ENCODE measurements around the gene DUSP2.
A peak's percentile ranks its signal among the peaks of the same experiment; 100 is the strongest.

DUSP2 gene

GRCh38 chr2:96184188-96184587, 38.9 kb upstream of the DUSP2 start:
- TF ChIP-seq CTCF (IDR thresholded peaks at IDR 0.05; ENCODE audit: low read depth, low read length), result no peak
- DNase-seq (ENCODE audit: extremely low read depth, low read depth), result no peak

GRCh38 chr2:96181529-96181928, 36.3 kb upstream of the DUSP2 start:
- no peak for TF ChIP-seq CTCF (IDR thresholded peaks at IDR 0.05; ENCODE audit: low read depth, low read length)
- no peak for DNase-seq (ENCODE audit: extremely low read depth, low read depth)

DNA sequence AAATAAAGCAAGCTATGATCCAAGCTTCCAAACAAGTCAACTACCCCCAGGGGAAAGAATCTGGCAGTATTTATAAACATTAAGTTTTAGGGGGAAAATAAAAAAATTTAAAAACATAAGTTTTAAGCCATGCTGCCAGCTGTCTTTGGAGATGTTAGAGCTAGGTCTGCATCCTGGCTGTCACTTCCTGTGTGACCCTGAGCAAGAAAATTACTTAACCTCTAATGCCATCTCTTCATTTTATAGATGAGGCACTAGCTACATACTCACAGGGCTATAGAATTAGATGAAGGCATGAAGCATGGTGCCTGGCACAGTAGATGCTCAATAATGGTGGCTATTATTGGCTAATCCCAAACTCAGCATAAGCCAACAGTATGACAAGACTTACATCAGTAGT, 35.3 kb upstream of the DUSP2 start:
- DNase-seq (ENCODE audit: extremely low read depth, low read depth), result no peak
- no peak for TF ChIP-seq CTCF (IDR thresholded peaks at IDR 0.05; ENCODE audit: low read depth, low read length)

- TF ChIP-seq CTCF (IDR thresholded peaks at IDR 0.05; ENCODE audit: low read depth, low read length), result no peak
- DNase-seq (ENCODE audit: extremely low read depth, low read depth), result no peak
Measured at GRCh38 chr2:96180002-96180401, 34.8 kb upstream of the DUSP2 start.

DNA sequence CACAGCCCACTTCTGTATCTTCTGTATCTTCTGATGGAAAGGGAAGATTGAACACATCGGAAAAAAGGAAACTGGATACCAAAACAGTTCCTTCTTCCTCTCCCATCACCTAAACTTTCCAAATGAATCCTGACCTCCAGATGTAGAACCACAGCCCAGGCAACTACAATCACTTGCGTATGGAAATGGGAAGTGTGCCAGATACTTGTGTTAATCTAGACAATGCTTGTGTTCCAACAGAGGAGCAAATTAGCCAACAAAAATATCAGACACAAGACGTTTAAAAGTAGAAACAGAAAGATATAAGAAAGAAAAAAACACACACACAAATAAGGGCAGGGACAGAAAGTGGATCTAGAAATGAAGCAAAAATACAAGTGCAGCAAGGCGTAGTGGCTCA, 31.4 kb upstream of the DUSP2 start:
- TF ChIP-seq CTCF (IDR thresholded peaks at IDR 0.05; ENCODE audit: low read depth, low read length), result no peak
- DNase-seq (ENCODE audit: extremely low read depth, low read depth), result no peak

DNA sequence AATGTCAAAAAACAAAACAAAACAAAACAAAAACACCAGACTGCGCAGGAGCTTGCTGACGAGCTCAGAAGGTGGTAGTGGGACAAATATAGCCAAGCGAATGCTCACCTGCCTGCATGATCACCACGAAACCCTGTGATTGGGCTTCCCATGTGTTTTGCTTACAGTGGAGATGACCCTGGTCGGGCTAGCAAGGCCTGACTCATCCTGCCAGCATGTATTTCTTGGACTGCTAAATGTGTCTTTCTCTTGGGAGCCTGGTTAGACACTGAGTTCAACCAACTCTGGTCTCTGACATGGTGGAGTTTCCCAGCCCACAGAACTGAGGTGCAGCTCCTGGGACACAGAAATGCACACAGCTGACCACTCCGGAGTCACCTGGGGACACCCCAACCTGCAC, 30.7 kb upstream of the DUSP2 start:
- TF ChIP-seq CTCF (IDR thresholded peaks at IDR 0.05; ENCODE audit: low read depth, low read length), result no peak
- no peak for DNase-seq (ENCODE audit: extremely low read depth, low read depth)

DNA sequence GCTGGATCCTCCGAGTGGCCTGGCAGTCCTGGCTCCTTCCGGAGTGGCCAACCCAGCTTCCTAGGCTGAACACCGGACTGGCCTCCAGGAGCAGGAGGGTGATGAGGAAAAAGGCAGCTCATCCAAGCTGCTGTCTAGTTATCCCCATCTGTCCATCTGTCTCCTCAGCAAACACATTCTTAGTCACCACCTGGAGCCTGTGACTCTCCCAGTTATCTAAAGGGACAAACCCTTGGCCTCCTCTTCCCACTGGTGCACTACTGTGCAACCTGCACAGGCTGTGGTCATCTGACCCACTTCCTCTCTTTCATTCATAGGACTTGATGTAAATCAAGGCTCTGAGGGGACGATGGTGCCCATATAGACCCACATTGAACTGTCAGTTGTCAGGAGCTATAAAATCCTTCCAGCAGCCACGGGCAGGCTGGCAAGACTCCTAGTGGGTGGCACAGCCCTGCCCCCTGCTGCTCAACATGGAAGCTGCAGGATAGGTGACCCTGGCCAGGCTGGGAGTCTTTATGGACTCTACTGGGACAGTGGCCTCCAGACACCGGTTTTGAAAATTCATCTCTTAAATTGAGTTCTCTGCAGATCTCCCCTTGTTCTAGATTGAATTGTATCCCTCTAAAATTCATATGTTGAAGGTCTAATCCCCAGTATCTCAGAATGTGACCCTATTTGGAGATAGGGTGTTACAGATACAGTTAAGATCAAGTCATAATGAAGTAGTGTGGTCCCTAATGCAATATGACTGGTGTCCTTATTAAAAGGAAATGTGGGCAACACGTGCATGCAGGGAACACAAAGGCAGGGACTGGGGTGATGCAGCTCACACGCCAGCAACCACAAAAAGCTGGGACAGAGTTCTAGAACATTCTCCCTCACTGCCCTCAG, 29.3 kb upstream of the DUSP2 start:
- DNase-seq (ENCODE audit: extremely low read depth, low read depth), result peak; percentile 15
- peak; percentile 91 for TF ChIP-seq CTCF (IDR thresholded peaks at IDR 0.05; ENCODE audit: low read depth, low read length)
